Muscle layer of duodenum (tissue), 2 donors: ENCODE results near the gene PIGP.
"Not testable (repeated sequence)": the region's sequence is repeated elsewhere in the genome, so short reads cannot be mapped to it uniquely, and the experiment has no call there.

Experiments used
- H3K27ac ChIP-seq: one replicate; pipeline ENCODE4 v1.7.0; 2013; ENCODE audit warnings: mild to moderate bottlenecking, low read length
- H3K27me3 ChIP-seq: one replicate; pipeline ENCODE4 v1.7.0; 2013; ENCODE audit warnings: low read depth, mild to moderate bottlenecking, control low read depth, low read length
- H3K36me3 ChIP-seq, 2 donors: one replicate each; pipeline ENCODE4 v1.7.0; 2013; ENCODE audit warnings: low read length in 2 of 2, control low read depth in 1 of 2, mild to moderate bottlenecking in 1 of 2; ENCODE audit not compliant: insufficient read depth in 2 of 2, control insufficient read depth in 1 of 2
- H3K4me1 ChIP-seq, 2 donors: one replicate each; pipeline ENCODE4 v1.7.0; 2013; ENCODE audit warnings: low read length in 2 of 2, mild to moderate bottlenecking in 2 of 2, control low read depth in 1 of 2, moderate library complexity in 1 of 2; ENCODE audit not compliant: insufficient read depth in 2 of 2, control insufficient read depth in 1 of 2
- H3K4me3 ChIP-seq, 2 donors: one replicate each; pipeline ENCODE4 v1.7.0; 2013; ENCODE audit warnings: low read length in 2 of 2, low read depth in 1 of 2, mild to moderate bottlenecking in 1 of 2
- H3K9me3 ChIP-seq, 2 donors: one replicate each; pipeline ENCODE4 v1.7.0; 2013; ENCODE audit warnings: low read length in 2 of 2, control low read depth in 1 of 2, mild to moderate bottlenecking in 1 of 2; ENCODE audit not compliant: control insufficient read depth in 1 of 2
- donor health status: healthy.

PIGP gene

DNA sequence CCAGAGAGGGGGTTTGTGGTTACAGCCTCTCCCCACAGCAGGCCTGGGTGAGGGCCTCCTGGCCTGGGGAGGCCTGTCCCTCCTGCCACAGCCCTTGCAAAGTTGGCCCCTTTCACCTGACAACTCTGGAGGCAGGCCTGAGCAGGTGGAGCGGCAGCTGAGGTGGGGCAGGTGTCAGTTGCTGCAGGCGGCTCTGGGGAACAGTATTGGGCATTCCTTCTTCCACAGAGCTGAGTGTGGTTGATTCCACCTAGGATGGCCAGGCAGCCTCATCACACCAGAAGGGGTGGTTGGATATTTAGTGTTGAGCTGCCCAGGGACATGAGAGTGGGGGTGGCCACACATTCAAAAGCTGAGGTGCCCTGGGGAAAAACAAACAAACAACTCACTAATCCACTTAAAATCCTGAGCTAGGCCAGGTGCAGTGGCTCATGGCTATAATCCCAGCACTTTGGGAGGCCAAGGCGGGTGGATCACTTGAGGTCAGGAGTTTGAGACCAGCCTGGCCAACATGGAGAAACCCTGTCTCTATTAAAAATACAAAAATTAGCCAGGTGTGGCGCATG is 31.1 kb downstream of the PIGP start:
- H3K27ac ChIP-seq = no peak overlapping the region
- no peaks in the 10 kb centered on the region for H3K36me3 ChIP-seq
- H3K4me1 ChIP-seq = no peaks in the 10 kb centered on the region
- no peaks in the 10 kb centered on the region for H3K27me3 ChIP-seq
- H3K4me3 ChIP-seq = no peak overlapping the region
- H3K9me3 ChIP-seq = no peaks in the 10 kb centered on the region

GRCh38 chr21:37040212-37040611 is 32.7 kb downstream of the PIGP start:
- Histone ChIP-seq H3K27ac (no peak overlapping the region), H3K36me3 (no peaks in the 10 kb centered on the region), H3K4me1 (no peaks in the 10 kb centered on the region), H3K4me3 (no peak overlapping the region), H3K9me3 (no peaks in the 10 kb centered on the region), H3K27me3 (no peaks in the 10 kb centered on the region)

- Histone ChIP-seq H3K4me3 (no peak overlapping the region), H3K9me3 (no peaks in the 10 kb centered on the region), H3K27me3 (no peaks in the 10 kb centered on the region), H3K27ac (no peak overlapping the region), H3K36me3 (no peaks in the 10 kb centered on the region), H3K4me1 (no peaks in the 10 kb centered on the region)
Observed at GRCh38 chr21:37039411-37040075, 33.3 kb downstream of the PIGP start.

- H3K27me3 ChIP-seq = no peaks in the 10 kb centered on the region
- no peak overlapping the region for H3K27ac ChIP-seq
- H3K9me3 ChIP-seq = no peaks in the 10 kb centered on the region
- no peaks in the 10 kb centered on the region for H3K36me3 ChIP-seq
- H3K4me1 ChIP-seq = no peaks in the 10 kb centered on the region
- no peak overlapping the region for H3K4me3 ChIP-seq
Observed at GRCh38 chr21:37036177-37036576, 36.7 kb downstream of the PIGP start.

DNA sequence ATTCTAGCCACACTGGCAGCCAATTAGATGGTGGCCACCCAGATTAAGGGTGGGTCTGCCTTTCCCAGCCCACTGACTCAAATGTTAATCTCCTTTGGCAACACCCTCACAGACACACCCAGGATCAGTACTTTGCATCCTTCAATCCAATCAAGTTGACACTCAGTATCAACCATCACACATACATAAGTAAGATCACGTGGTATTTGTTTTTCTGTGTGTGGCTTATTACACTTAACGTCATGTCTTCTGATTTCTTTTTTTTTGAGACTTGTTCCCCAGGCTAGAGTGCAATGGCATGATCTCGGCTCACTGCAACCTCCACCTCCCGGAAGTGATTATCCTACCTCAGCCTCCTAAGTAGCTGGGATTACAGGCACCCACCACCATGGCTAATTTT is 38.5 kb downstream of the PIGP start:
- not testable (repeated sequence) for H3K4me3 ChIP-seq, H3K4me1 ChIP-seq, H3K27me3 ChIP-seq, H3K9me3 ChIP-seq, H3K27ac ChIP-seq, H3K36me3 ChIP-seq

DNA sequence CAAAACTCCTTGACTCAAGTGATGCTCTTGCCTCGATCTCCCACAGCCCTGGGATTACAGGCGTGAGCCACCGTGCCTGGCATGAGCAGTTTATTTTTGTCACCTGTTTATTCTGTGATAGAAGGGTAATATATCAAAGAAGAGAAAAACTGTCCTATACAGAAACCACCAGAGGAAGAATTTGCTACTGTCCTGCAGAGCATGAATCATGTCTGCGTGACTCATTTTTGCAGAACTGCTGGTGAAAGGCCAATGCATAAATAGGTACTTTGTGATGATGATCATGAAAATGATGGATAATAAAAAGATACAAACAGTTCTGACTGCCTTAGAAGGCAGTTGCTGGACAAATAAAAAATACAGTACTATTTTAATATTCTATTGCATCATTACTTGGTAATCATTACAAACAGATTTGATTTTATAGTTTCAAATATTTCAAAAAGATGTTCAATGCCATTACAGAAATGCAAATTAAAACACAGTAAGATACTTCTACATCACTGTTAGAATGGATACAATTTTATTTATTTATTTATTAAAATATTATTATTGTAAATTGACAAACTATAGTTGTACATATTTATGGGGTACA is 39.9 kb downstream of the PIGP start:
- Histone ChIP-seq H3K9me3 (no peaks in the 10 kb centered on the region), H3K4me3 (no peak overlapping the region), H3K27ac (no peak overlapping the region), H3K36me3 (no peaks in the 10 kb centered on the region), H3K4me1 (no peaks in the 10 kb centered on the region), H3K27me3 (no peaks in the 10 kb centered on the region)

DNA sequence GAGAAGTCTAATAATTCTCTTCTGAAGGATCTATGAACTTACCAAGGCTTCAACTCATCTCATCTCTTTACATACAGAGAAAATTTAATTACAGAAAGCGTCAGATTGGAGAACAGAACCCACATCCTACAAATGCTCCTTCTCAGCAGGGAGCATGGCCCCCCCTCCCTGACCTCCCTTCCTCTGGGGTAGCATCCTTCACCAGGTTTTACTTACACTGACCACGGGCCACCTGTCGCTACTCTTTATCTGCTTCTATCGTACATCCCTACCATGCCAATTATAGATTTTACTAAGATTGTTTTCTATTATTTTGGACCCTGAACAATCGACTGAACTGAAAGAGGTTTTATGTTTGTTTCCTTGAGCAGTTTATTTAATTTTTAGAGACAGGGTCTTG is 40.6 kb downstream of the PIGP start:
- no peaks in the 10 kb centered on the region for H3K4me1 ChIP-seq
- H3K27me3 ChIP-seq = no peaks in the 10 kb centered on the region
- H3K36me3 ChIP-seq = no peaks in the 10 kb centered on the region
- no peak overlapping the region for H3K27ac ChIP-seq
- no peak overlapping the region for H3K4me3 ChIP-seq
- no peaks in the 10 kb centered on the region for H3K9me3 ChIP-seq

GRCh38 chr21:37030864-37031263 is 42.0 kb downstream of the PIGP start:
- no peaks in the 10 kb centered on the region for H3K4me1 ChIP-seq
- no peaks in the 10 kb centered on the region for H3K36me3 ChIP-seq
- H3K4me3 ChIP-seq = no peak overlapping the region
- H3K27me3 ChIP-seq = no peaks in the 10 kb centered on the region
- no peak overlapping the region for H3K27ac ChIP-seq
- no peaks in the 10 kb centered on the region for H3K9me3 ChIP-seq

- Histone ChIP-seq H3K4me3 (no peak overlapping the region), H3K4me1 (no peaks in the 10 kb centered on the region), H3K27me3 (no peaks in the 10 kb centered on the region), H3K36me3 (no peaks in the 10 kb centered on the region), H3K9me3 (no peaks in the 10 kb centered on the region), H3K27ac (no peak overlapping the region)
Observed at GRCh38 chr21:37028570-37028969, 44.3 kb downstream of the PIGP start.

DNA sequence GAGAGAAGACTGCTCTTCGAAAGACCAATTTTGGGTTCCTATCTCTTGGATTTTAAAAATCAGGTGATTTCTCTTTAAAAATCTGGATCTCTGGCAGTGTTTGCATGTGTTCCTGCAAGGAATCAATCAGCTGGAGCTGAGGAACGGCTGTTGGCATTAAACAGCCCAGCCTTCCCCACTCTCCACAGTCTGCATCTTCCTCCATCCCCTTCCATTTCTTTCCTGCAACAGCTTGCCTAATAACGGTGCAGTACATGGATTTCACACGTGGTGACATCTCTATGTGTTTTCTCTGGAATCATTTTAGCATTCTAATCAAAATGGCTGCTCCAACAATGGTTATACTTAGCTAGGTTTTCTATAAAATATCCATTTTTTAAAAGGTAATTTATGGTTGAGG is 46.4 kb downstream of the PIGP start:
- H3K4me3 ChIP-seq = no peak overlapping the region
- H3K4me1 ChIP-seq = no peaks in the 10 kb centered on the region
- H3K36me3 ChIP-seq = no peaks in the 10 kb centered on the region
- no peak overlapping the region for H3K27ac ChIP-seq
- H3K27me3 ChIP-seq = no peaks in the 10 kb centered on the region
- H3K9me3 ChIP-seq = no peaks in the 10 kb centered on the region

GRCh38 chr21:37017951-37018679 is 54.8 kb downstream of the PIGP start:
- Histone ChIP-seq H3K27ac (no peak overlapping the region), H3K4me1 (no peaks in the 10 kb centered on the region), H3K36me3 (no peaks in the 10 kb centered on the region), H3K9me3 (no peaks in the 10 kb centered on the region), H3K4me3 (no peak overlapping the region), H3K27me3 (no peaks in the 10 kb centered on the region)
